IPS DF 19.7 (cell line): ENCODE data around the gene TUT7.

ENCODE experiments used
- DNase-seq: peaks from one replicate; pipeline ENCODE4 v3.0.0-alpha.2; 2013; ENCODE audit warnings: low read depth, low spot score

TUT7 gene

DNA sequence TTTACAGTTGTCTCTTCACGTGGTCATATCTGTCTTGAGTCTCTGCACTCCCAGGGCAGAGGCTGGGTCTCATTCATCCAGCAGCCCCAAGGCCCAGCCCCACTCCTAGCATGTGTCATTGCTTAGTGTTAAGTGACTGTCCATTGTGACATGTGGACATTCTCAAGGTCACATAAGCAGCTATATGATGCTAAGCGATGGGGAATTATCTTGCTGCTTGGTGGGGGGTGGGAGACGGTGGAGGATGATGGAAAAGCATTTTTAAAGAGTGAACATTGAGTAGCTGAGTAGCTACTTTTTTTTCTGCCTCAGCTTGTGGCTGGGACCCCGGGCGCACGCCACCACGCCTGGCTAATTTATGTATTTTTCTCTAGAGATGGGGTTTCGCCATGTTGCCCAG, 94.7 kb downstream of the TUT7 start, which contains the start of gene C9orf153:
Gene C9orf153 (minus strand): TSS at position 101 of the 400 bp plus-strand sequence. CDS start 30,054 bp downstream, outside the sequence.
- DNase-seq = no peak

DNA sequence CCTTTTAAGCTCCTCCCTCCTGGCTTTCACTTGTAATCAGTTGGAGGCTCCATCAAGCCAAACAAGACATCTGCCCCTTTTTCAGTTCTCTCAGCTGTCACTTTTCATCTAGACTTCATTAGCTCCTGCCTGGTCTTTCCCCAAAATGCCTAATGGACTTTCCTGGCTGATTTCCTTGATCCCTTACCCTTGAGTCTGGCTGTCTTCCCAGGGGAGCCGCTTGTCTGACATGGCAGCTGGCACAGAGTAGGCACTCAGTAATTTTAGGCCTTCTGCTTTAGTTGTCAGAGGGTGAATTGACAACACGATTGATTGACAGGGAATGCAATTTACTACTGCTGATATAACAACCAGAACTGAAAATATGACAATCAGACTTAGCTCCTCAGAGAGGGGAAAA, 96.8 kb downstream of the TUT7 start:
- DNase-seq = no peak

DNA sequence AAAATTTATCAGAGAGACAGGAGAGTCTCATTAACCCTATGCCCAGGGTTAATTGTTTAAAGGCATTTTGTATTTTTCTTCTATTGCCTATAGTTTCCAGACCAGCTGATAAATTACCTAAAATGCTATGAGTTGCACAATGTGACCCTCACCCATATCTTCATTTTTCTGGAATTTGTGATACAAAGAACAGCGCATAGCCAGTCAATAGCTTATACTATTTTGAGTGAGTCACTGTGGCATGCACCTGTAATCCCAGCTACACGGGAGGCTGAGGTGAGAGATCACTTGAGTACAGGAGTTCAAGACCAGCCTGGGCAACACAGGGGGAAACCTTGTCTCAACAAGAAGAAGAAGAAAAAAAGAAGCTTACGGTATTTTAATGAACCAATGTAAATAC, 97.6 kb downstream of the TUT7 start:
- no peak for DNase-seq

DNA sequence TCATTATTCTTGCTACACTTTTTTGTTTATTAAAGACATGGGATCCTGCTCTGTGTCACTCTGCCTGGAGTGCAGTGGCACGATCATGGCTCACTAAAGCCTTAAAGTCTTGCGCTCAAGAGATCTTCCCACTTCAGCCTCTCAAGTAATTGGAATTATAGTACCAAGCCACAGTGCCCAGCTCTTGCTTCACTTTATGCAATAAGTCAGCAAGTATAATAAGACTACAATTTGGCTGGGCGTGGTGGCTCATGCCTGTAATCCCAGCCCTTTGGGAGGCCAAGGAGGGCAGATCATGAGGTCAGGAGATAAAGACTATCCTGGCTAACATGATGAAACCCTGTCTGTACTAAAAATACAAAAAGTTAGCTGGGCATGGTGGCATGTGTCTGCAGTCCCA, 100.6 kb downstream of the TUT7 start:
- DNase-seq = no peak

DNA sequence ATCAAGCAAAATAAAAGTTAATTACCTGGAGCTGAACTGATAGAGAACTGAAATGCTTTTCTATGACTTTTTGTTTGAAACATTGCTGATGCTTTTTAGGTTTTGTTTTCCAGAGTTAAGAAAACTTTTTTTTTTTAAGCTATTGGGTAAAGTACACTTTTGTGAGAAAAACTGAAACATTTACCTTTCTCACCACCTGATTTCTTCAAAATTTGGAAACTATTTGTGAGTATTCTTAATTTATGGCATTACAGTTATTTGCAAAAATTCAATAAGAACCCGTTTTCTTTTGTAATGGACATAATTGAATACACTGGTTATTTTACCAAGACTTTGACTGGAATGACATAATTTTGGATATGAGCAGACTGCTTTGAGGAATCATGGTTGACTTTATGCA, 101.3 kb downstream of the TUT7 start:
- DNase-seq = no peak

DNA sequence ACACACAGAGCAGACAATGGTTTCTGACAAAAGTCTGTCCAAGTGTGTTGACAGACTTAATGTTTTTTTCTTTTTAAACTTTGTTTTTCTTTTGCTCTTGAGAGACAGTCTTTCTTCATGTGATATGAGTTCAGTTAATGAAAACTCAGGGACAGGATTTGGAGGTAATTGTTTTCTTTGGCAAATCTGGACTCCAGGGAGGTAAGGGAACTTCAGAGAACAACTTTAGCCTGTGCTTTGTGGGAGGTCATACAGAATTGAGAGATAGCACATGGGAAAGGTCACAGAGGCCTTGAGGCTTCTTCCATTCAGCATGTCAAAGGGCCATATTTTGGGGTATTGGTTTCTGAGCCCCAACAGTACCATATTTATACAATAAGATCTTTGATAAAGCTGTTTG, 104.1 kb downstream of the TUT7 start:
- DNase-seq = no peak

DNA sequence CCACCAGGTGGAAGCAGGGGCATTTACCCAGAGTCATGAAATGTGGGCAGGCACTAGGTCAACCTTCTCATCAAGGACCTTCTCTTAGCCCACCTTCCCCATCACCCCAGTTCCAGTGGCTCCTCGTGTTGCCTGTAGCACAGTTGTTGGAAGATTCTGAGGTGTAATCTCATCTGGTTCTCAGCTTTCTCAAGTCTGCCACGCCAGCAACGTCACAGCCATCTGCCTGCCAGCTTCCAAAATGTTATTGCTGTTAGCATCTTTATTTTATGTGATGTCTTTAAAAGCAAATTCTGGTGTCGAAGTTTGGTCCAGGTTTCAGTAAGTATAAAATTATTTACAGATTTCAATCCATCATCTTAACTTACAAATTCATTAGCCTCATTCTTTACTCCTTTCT, 105.5 kb downstream of the TUT7 start:
- no peak for DNase-seq

DNA sequence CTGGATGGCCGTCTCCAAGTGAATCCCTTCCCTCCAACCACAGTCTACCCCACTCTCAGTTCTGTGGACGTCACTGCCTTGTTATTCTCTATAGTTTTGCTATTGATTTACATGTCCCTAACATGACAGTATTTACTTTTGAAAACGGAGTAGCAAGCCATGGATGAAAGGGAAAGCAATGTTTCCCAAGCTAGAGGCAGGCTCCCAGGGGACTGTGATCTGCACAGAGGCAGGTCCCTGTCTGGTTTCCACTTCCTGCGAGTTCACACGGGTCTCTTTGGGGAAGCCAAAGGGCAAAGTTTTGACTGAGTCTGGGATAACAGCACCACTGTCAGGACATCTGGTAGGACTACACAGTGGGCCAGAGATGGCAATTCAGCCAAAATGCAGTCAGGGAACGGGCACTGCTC, 107.5 kb downstream of the TUT7 start:
- no peak for DNase-seq

DNA sequence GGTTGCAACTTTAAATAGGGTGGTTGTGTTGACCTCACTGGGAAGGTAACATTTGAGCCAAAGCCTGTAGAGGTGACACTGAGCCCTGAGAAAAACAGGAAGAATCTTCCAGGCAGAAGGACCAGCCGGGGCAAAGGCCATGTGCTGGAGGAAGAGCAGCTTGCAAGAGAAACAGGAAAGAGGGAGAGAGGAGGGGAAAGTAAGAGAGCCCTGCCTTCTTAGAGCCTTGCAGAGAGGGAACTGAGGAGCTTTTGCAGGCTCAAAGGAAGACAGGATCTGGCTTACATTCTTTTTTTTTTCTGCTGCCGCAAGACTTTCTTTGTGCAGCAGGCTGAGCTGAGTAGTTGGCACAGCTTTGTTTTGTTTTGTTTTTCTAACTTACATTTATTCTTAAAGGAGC, 112.1 kb downstream of the TUT7 start:
- DNase-seq = no peak

DNA sequence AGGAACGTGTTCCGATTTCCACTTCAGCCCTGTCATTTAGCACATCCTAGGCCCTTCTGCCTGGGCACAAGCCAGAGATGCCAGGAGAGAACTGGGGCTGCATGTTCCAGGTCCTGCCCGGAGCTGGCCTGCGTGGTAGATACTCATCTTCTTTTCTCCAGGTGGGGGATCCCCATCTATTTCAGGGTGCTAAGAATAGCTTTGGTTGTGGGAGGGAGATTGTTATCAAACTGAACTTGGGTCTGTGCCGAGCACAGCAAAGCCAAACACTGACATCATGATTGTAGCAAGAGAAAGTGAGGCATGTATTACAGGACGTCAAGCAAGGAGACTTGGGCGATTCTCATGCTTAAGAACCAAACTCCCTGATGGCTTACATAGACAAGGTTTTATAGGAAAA, 113.0 kb downstream of the TUT7 start:
- no peak for DNase-seq

DNA sequence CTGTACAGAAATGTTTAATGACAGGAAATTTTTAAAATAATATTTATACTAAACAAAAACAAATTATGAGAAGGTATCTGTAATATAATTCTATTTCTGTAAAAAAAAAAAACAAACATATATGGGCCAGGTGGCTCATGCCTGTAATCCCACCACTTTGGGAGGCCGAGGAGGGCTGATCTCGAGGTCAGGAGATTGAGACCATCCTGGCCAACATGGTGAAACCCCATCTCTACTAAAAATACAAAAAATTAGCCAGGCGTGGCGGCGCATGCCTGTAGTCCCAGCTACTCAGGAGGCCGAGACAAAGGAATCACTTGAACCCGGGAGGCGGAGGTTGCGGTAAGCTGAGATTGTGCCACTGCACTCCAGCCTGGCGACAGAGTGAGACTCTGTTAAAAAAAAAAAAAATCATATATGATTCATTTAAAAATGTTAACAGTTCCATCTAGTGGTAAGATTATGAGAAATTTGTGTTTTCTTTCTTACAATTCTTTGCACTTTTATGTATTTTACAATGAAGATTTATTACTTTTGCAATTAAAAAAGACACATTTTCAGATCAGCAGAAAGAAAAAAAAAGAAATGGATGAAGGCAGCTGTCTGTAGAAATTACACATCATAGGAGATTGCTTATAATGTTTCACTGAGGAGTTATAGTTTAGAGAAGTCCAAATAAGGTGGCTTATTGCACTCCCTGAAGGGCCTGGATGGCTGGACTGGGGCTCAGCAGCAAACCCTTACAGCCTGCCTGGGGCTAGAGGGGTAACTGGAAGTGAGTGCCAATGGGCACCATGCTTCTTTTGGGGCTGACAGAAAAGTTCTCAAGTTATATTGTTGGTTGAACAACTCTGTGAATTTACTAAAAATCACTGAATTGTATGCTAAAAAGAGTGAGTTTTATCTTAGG, 115.1 kb downstream of the TUT7 start:
- no peak for DNase-seq
